GM21786 (cell line): ENCODE results near the gene CAMKV.

Experiments
- ATAC-seq: cut with Tn5 transposase; IDR thresholded peaks from one replicate; pipeline ENCODE4 v1.9.1; 2021; ENCODE audit not compliant: unreplicated experiment

CAMKV gene

DNA sequence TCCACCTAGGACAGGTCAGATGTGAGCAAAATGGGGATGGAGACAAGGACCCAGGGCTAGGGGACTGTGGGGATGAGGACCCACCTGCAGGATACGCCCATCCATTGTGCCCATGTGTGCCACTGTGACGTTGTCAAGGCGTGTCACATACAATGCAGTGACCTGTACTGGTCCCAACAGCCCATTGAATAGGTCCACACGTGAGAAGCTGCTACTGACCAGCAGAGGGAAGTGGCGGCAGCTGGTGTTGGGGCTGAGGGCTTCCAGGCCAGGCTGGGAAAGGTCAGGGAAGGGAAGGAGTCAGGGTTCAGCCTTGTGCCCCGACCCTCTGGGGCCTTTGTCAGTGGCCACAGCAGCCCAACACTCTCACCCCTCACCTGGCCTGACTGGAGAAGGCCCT is 29.3 kb upstream of the CAMKV start:
- no peak for ATAC-seq

DNA sequence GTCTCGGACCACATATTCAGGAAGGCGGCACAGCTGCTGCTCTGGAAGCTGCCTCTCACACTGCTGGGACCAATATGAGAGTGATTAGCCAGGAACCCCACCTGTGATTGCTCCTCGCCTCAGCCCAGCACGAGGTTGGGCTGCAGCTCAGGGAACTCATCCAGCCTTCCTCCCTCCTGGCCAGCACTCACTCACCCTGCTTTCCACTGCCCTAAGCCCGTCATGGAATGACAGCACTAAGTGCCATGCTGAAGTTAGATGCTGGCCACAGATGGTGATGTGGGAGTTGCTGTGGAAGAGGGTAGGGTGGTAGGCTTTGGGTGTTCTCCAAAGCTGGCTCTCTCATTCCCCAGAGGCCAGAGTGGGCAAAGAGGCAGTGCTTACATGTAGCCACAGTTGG is 26.6 kb upstream of the CAMKV start:
- no peak for ATAC-seq

DNA sequence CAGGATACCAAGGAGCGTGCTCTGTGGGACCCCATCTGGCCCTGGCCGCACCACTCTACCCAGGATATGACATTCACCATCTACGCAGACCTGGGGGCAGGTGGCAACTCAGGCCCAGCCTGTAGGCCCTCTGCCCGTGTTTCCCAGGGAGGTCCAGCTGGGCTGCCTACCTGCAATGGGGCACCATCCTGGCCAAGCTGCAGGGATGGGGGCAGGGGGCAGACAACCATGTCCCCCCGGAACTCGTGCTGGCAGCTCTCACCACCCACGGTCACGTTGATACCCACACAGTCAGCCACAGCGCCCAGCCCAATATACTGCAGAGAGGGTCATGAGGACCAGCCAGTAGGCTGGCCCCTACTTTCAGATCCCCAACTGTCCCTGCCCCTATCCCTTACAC is 26.1 kb upstream of the CAMKV start:
- no peak for ATAC-seq

DNA sequence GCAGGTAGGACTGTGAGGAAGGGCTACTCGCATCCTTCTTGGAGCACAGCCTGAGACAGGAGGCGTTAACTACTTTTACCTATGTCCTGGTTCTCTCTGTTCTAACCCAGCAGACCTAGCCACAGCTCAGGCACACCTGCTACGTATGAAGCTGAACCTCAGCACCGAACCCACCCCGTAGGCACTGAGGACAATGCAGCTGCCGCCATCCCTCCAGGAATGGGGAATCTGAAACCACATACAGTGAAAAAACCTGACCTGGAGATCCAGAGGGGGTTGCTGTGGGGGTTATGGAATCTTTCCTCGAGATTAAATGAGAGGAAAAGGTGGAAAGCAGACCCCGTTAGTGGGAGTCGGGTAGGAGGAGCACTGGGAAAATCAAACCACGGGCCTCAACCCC is 19.6 kb upstream of the CAMKV start:
- ATAC-seq, result no peak

DNA sequence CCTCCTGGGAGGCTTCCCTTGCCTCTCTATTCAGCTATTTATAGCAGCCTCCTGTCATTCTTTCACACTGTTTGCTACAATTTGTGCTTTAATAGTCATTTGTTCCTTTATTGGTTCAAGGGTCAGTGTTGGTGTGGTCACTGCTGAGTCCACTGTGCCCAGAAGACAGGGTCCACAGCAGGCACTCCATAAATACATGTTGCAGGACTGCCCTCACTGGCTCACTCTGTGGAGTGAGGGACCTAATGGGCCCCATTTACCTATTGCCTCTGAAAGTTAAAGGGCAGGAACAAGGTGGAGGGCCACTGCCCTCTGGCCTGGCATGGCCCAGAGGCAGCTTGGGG is 17.2 kb upstream of the CAMKV start:
- no peak for ATAC-seq

DNA sequence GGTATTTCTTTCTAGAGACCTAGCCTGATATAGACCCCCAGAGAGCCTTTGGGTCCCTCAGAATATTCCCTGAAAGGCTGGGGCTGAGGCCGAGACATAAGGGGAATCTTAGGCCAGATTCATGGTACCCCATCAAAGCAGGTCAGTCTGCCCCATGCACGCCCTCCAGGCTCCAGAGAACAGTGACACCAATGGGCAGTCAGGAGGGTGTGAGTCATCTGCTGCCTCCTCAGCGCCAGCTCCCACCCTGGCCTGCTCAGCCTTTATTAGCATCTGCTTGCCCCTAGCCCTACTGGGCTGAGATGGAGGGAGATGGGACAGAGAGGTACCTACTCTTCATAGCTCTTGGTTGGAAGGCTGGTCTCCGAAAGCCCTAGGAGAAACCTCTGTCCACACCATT is 14.3 kb upstream of the CAMKV start:
- no peak for ATAC-seq

DNA sequence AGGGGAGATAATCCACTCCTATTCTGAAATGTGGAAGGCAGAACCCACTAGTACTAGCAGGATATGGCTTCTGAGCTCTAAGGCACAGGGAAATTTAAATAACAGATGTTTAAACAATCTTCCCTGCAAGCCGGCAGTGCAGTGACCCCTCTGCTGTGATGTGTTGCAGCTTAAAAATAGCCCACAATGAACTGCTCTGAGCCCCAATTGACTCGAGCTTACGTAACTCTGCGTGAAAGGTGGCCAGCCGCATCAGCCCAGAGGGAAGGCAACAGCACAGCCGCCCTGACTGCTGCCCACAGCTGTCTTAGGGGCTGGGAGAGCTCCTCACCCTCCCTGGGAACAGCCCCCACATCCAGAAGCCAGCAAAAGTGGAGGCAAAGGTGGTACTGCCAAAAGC is 12.5 kb upstream of the CAMKV start:
- ATAC-seq, result no peak

DNA sequence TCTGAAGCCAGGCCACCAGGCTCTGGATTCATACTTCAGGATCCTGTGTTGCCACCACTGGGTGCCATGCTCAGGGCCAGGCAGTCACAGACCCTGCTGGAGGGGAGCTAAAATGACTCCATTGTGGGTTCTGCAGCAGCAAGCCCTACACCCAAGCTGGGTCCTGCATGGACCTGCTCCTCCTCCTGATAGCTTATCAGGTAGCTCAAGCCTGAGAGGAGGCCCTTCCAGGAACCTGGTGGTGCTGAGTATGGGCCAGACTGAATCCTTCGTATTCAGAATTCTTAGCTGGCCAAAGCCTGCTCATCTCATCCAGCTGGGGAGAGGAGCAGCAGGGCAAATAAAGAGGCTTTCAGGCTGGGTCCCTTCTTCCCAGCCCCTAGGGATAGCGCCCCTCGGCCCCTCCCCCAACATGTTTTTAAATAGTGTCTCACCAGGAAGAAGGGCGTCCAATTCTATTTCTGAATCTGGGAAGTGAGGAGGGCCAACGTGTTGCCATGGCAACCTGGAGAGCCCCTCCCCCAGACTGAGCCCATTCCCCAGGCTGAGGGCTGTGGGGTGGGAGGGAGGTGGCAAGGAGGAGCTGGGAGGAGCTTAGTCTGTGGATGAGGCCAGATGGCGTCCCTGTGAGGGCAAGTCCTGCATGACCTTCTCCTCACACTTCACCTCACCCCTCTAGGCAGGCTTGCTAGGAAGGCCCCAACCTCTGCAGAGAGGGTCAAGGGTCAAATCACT is 11.0 kb upstream of the CAMKV start:
- no peak for ATAC-seq

DNA sequence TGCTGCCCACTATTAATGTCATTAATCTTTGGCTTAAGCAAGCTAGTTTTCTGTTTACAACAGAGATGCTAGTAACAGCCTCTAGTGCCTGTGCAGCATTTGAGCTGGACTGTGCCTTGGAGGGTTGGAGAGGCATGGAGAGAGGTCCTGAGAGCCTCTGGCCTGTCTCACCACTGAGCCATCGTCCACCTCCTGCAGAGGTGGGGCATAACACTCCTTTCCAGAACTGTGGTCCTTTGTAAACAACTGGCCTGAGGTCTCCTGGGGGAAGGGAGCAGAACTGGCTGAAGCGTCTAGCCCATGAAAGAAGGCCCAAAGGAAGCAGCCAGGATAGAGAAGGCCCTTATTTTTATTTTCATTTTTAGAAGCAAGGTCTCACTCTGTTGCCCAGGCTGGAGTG is 10.0 kb upstream of the CAMKV start:
- no peak for ATAC-seq

DNA sequence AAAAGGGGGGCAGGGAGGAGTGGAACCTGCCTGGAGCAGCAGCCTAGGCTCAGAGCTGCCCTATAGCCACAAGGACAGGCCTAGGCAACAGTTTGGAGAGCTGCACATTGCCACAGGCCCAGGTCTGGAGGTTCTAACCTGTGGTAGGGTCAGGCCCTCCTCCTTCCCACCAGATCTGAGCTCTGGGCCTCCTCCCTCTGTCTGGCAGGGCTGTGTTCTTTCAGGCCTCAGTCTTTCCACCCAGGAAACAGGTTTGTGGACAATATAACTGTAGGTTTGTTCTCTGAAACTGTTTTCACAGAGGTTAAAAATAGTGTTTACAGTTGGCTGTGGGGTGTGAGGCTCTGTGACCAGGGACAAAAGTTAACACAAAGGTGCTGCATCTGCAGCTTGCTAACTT is 9.0 kb upstream of the CAMKV start:
- ATAC-seq, result no peak

DNA sequence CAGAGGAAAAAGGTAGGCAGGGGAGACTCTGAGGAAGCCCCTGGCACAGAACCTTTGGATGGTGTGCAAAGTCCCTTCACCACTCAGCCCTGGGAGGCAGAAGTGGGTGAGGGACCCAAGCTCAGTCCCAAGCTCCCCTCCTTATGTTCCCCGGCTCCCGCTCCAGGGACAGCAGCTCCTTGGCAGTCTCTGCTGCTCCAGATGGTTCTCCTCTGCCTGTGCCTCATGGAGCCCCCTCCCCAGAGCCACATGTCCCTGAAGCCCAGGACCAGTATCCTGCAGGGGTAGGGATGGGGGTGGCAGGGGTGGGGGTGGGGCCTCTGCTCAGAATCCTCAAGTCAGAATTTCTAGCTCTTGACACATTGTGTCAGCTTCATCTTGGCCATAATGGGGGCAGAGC is 8.0 kb upstream of the CAMKV start:
- no peak for ATAC-seq

DNA sequence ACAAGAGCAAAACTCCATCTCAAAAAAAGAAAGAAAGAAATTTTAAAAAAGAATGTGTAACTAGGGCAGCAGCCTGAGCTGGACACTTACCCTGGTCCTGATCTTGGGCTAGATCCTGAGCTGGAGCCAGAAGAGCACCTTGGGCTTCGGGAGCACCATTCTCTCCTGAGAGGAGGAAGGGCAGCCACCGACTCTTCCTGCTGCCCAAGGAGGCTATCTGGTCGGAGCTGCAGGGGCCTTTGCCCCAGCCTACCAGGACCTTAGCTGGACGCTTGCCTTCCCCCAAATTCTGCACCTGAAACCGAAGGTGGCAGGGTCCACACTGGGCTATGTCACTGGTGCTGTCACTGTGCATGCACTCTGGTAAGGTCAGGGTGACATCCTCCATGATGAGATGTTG is 6.9 kb upstream of the CAMKV start:
- ATAC-seq, result no peak

DNA sequence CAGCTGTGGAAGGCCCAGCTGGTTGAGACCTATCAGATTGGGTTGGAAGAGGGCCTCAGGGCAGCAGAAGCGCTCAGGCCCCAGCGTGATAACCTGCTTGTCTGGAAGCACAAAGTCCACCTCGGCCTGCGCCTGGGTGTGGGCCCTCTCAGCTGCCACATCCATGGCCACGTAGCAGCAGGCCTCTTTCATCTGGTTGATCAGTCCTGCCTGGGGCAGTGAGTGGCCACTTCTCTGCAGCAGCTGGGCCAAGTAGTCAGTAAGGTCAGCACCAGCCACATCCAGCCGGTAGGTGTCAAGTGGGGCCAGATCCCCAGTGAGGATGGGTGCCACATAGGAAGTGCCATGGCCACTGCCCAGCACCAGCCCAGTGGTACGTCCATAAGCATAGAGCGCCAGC is 3.9 kb upstream of the CAMKV start:
- no peak for ATAC-seq

DNA sequence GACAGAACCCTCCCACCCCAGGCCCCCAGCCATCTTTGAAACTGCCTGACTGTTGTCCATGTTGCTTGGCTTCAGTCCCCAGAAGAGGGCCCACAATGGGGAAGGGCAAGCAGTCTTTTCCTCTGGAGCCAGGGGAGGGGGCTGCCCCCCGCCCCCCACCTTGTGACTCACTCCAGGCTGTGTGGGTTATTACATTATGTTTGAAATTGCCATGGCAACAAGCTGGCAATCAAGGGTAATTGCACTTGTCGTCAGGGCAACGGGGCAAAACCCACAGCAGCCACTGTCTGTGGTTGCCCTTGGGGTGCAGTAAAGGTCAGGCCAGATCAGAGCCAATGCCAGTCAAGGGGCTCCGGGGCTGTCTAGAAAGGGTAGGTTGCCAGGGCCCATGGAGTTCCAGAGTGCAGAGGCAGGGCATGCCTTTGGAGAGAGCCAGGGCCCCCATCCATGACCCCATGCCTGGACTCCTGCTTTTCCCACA is 3.1 kb upstream of the CAMKV start:
- ATAC-seq, result no peak

DNA sequence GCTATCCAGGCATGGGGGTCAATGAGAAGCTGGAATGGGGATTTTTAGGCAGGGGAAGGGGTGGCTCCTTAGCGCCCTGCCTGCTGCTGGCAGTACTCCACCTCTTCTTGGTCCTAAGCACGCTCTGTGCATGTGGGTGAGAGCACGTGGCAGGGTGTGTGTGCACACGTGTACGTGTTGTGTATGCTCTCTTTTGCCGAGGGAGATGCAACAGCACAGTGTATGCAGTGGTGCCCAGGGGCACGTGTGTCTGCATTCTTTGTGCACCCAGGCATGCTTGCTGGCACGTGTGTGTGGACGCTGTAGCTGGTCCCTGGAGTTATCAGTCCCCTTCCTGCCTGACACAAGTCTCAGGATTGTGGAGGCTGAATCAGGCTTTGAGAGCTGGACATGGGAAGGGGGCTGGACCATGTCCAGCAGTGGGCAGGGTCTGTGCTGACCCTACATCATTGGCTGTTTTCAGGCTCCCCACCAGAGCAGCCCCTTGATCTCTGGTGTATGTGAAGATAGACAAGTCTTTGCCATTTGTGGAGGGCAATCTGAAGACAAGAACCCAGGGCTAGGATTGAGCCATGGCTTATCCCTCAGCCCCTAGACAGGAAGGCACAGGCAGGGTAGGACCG is 1.9 kb upstream of the CAMKV start:
- ATAC-seq, result no peak

DNA sequence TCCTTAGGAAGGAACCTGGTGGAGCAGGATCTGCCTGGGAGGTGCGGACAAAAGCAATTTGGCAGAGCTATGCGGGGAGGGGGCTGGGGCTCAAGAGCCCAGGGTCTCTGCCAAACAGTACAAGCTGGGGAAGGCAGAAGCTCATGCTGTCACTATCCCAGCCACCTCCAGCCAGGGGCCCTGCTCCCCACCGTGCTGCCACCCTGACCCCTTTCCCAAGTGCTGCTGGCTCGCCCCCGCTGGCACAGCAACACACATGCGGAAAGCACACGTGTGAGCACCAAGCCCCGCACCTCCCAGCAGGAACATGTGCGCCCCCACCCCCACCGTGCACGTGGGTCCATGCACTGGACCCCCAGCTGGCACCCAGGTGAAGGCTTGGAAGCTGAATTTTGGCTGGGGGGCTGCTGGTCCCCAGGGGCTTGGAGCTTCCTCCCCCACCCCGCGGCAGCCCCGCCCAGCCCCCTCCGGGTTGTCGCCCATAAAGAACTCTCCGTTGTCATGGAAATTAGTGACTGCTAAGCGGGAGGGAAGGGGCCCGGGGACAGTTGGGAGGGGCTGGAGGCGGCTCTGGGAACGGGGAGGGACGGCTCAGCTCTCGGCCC is 742 bp downstream of the CAMKV start:
- no peak for ATAC-seq

DNA sequence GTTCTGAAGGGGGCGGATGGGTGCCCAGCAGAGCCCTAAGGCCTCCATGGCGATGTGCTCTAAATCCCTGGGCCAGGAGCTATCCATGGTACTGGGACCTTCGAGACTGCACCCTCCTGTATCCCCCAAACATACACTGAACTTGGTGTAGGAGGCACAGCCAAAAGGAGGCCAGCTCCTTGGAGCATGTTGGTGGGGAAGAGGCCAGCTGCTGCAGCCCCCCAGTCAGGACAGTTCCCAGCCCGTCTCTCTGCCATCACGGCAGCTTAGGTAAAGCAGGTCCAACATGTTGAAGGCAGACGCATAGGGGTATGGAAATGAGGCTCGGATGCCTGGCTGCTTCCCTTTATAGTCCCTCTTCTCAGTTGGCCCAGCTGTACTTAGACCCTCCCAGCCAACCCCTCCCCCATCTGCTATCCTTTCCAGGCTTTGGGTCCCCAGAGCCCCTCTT is 1.8 kb downstream of the CAMKV start:
- ATAC-seq, result no peak

DNA sequence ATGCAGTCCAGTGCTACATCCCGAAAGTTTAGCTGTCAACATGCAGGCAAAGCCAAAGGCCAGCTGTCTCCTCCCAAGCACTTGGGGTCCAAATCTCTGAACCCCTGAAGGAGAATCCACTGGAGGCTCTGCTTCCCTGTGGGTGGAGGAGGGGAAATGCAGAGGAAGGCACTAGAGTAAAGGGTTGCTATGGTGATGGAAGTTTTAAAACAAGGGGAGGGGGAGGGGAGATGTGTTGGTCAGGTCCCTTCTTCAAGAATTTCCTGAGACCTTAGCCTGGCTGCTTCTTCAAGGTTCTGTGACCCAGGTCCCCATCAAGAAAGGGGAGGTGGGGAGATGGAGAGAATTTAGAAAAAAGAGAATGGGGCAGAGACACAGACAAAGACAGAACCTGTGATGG is 2.3 kb downstream of the CAMKV start:
- no peak for ATAC-seq

DNA sequence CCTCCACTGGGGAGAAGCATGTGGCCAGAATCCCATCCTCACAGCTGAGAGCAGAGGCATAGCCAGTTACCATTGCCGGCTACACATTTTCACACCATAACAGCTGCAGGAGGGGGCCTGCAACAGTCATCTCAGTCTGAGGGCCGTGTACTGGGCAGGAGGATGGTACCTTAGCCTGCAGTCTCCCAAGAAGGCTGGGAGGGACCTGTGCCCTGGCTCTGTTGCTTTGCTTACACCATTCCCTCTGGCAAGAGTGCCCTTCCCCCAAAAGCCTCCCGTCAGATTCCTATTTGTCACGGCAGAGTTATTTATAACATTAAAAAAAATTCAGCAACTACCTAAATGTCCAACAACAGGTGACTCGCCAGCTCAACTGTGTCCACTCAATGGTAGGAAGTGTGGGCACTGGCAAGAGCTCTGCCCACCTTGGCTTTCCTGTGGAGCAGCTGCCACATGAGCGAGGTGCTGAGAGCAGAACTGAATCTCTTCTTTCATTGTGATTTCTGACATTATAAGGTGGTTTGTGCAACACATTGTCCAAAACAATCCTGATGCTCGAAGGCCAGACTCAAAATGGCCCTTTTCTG is 4.4 kb downstream of the CAMKV start:
- no peak for ATAC-seq

DNA sequence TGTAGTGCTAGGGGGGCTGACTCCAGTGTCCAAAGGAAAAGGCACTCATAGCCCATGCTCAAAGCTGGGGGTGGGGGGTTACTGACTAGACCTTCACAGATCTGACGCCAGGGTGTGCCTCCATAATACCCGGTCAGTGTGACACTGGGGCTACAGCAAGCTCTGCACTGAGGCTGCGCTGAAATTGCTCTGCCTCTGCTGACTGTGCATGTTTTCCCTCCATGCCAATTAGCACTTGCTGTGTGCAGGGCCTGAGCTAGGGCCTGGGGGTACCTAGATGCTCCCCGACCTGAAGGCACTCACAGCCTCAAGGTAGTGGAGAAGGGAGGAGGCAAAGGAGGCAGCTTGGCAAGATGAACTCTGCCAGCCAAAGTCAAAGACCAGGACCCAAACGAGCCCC is 5.2 kb downstream of the CAMKV start:
- no peak for ATAC-seq

DNA sequence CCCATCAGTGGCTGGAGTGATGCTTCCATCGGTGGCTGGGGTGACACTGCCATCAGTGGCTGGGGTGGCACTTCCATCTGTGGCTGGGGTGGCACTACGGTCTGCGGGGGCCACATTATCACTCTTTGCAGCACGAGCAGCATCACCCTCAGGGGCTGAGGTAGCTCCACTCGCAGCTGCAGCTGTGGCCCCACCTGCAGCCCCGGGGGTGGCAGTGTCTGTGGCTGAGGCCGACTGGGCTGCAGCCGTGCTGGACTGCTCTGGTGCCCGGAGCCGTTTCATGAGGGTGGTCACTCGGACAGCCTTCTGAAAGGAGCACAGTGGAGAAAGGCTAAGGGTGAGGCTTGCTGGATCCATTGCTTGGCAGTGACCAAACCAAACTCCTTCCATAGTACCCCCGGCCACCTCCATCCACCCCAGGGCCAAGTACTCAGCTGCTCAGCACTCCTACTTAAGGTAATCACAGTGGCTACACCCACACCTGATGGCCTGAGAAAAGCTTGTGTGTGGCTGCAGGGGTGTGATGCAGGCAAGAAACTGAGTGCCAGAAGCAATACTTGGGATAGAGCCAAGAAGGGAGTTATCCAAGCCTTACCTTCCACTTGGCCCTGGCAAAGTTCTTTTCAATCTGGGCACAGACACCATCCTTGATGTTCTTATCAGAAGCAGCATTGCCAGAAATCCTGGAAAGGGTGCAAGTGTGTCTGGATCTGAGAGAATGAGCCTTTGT is 10.0 kb downstream of the CAMKV start:
- no peak for ATAC-seq
